Osteoblast (primary cell): ENCODE data around the gene ZSCAN22. TPM values are rescaled to one million over a fixed set of nuclear protein-coding genes. Genes with fewer than 3 reads are reported as not detected.
A peak's percentile ranks its signal among the peaks of the same experiment; 100 is the strongest.

Experiments
- DNase-seq: peaks from one replicate; pipeline ENCODE4 v3.0.0; 2011; ENCODE audit warnings: low spot score, mixed read lengths; ENCODE audit not compliant: insufficient read length; ENCODE audit errors: missing footprints
- H2AFZ ChIP-seq: 2 replicates; pipeline ENCODE4 v1.6.0; 2011; ENCODE audit warnings: mild to moderate bottlenecking, low read length
- H3K27ac ChIP-seq: 2 replicates; pipeline ENCODE4 v1.5.1; 2011; ENCODE audit warnings: mild to moderate bottlenecking, low read depth, low read length, moderate library complexity
- H3K27me3 ChIP-seq: 2 replicates; pipeline ENCODE4 v1.6.0; 2012; ENCODE audit warnings: mild to moderate bottlenecking, control low read depth, inconsistent platforms, low read length, moderate library complexity; ENCODE audit not compliant: insufficient read depth
- H3K36me3 ChIP-seq: 2 replicates; pipeline ENCODE4 v1.5.1; 2011; ENCODE audit warnings: mild to moderate bottlenecking, low read length, control low read depth, moderate library complexity; ENCODE audit not compliant: insufficient read depth
- H3K4me1 ChIP-seq: 2 replicates; pipeline ENCODE4 v1.5.1; 2011; ENCODE audit warnings: mild to moderate bottlenecking, low read length, control low read depth, moderate library complexity; ENCODE audit not compliant: insufficient read depth
- H3K4me2 ChIP-seq: 2 replicates; pipeline ENCODE4 v1.6.0; 2011; ENCODE audit warnings: mild to moderate bottlenecking, low read length; ENCODE audit not compliant: insufficient read depth
- H3K4me3 ChIP-seq: fragments of 200-600 bp; sonication (generic); 3 replicates; pipeline ENCODE4 v1.5.1; 2012; ENCODE audit warnings: mild to moderate bottlenecking, low read length, inconsistent platforms; ENCODE audit not compliant: insufficient read depth
- H3K79me2 ChIP-seq: 2 replicates; pipeline ENCODE4 v1.6.0; 2012; ENCODE audit warnings: mild to moderate bottlenecking, low read length, control low read depth, inconsistent platforms; ENCODE audit not compliant: insufficient read depth
- H3K9me3 ChIP-seq: 2 replicates; pipeline ENCODE4 v1.5.1; 2011; ENCODE audit warnings: low read depth, low read length, control low read depth
- H4K20me1 ChIP-seq: 2 replicates; pipeline ENCODE4 v1.6.0; 2012; ENCODE audit warnings: mild to moderate bottlenecking, low read length, control low read depth; ENCODE audit not compliant: insufficient read depth
- CTCF ChIP-seq: IDR thresholded peaks from 2 replicates; pipeline ENCODE4 v1.5.1; 2011; ENCODE audit warnings: mild to moderate bottlenecking, low read depth, low read length, moderate library complexity; ENCODE audit errors: extremely low read depth
- total RNA-seq: library from RNA; depleted of rRNA; stranded (reverse); fragments of >200 nt; gene quantifications from 2 replicates; pipeline ENCODE4 v1.2.3, GENCODE V29; 2012

The ZSCAN22 gene
- total RNA-seq, 1 donor = 2.5 TPM

- Histone ChIP-seq H3K27ac (no peak overlapping the region), H3K4me3 (no peak overlapping the region), H2AFZ (no peak overlapping the region), H3K79me2 (no peaks in the 10 kb centered on the region), H3K36me3 (no peaks in the 10 kb centered on the region), H4K20me1 (no peaks in the 10 kb centered on the region), H3K27me3 (peaks cover 33% of the 10 kb centered on the region), H3K4me2 (peak overlapping the region; percentile 45), H3K4me1 (no peaks in the 10 kb centered on the region), H3K9me3 (no peaks in the 10 kb centered on the region)
- DNase-seq = peak; percentile 77
- TF ChIP-seq CTCF = no peak
These were observed 24.2 kb downstream of the ZSCAN22 start for GRCh38 chr19:58350871-58351557.

DNA sequence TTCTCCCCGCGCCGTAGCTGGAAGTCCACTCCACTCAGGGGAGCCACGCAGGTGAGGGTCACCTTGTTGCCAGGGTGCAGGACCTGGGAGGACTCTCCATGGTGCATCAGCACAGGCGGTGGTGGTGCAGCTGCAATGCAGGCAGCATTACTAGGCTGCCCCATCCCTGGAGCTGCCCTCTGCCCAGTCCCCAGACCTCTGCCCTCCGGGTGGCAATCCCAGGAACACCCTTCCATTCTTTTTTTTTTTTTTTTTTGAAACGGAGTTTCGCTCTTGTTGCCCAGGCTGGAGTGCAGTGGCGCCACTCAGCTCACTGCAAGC, 24.7 kb downstream of the ZSCAN22 start:
- H3K79me2 ChIP-seq = no peaks in the 10 kb centered on the region
- H3K27ac ChIP-seq = no peak overlapping the region
- H2AFZ ChIP-seq = no peak overlapping the region
- H3K4me3 ChIP-seq = no peak overlapping the region
- no peak for TF ChIP-seq CTCF
- H3K4me2 ChIP-seq = no peak overlapping the region
- no peaks in the 10 kb centered on the region for H3K36me3 ChIP-seq
- peak; percentile 57 for DNase-seq
- H4K20me1 ChIP-seq = no peaks in the 10 kb centered on the region
- H3K9me3 ChIP-seq = no peaks in the 10 kb centered on the region
- H3K27me3 ChIP-seq = peaks cover 31% of the 10 kb centered on the region
- no peaks in the 10 kb centered on the region for H3K4me1 ChIP-seq

GRCh38 chr19:58351990-58352755, 25.4 kb downstream of the ZSCAN22 start:
- DNase-seq = peak; percentile 81
- Histone ChIP-seq H3K79me2 (no peaks in the 10 kb centered on the region), H3K27me3 (peaks cover 30% of the 10 kb centered on the region), H2AFZ (no peak overlapping the region), H3K36me3 (no peaks in the 10 kb centered on the region), H3K4me1 (no peaks in the 10 kb centered on the region), H3K9me3 (no peaks in the 10 kb centered on the region), H3K4me3 (no peak overlapping the region), H3K4me2 (no peak overlapping the region), H3K27ac (no peak overlapping the region), H4K20me1 (no peaks in the 10 kb centered on the region)
- no peak for TF ChIP-seq CTCF
